ENCODE results near the gene LMX1B.

DNA sequence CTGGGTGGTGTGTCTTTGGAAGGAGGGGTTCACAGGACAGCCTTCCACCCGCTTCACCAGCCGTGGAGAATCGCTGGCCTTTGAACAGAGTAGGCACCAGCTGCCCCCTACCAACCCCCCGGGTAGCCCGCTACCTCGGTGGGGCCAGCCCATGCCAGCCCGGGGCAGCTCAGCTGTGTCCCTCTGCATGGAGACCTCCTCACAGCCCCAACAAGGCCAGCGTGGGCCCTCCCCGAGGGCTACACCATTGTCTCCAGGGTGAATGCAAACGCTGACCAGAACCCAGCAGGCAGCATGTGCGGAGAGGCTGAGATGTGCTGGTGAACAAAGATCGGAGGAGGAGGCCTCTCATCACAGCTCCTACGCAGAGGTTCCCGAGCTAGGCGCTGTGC lies 51.9 kb downstream of the LMX1B start:
- TF ChIP-seq, protein P1, sequence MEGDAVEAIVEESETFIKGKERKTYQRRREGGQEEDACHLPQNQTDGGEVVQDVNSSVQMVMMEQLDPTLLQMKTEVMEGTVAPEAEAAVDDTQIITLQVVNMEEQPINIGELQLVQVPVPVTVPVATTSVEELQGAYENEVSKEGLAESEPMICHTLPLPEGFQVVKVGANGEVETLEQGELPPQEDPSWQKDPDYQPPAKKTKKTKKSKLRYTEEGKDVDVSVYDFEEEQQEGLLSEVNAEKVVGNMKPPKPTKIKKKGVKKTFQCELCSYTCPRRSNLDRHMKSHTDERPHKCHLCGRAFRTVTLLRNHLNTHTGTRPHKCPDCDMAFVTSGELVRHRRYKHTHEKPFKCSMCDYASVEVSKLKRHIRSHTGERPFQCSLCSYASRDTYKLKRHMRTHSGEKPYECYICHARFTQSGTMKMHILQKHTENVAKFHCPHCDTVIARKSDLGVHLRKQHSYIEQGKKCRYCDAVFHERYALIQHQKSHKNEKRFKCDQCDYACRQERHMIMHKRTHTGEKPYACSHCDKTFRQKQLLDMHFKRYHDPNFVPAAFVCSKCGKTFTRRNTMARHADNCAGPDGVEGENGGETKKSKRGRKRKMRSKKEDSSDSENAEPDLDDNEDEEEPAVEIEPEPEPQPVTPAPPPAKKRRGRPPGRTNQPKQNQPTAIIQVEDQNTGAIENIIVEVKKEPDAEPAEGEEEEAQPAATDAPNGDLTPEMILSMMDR (IDR thresholded peaks at IDR 0.05): no peak
- TF ChIP-seq POLR2A (IDR thresholded peaks at IDR 0.05): no peak
